ENCODE data around the gene TRAF7.
"Not testable (repeated sequence)": the region's sequence is repeated elsewhere in the genome, so short reads cannot be mapped to it uniquely, and the experiment has no call there.

The TRAF7 gene

DNA sequence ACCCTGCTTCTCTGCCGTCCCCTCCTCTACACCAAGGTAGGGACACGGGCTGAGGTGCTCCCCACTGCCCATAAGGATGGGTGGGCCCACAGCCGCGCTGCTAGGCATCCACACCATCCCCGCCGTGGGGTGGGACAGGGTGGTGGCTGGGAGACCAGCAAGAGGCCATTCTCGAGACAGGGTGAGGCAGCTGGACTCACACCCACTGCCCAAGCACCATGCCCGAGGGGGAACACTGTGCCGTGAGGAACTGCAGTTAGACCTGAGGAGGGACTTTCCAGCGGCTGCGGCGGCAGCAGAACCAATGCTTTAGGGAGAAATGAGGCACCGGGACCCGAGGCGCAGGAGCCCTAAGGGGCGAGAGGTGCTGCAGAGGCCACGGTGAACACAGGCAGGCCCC lies 33.2 kb upstream of the TRAF7 start:
- DNase-seq (ENCODE audit: low read depth in 2 of 2) = no peak

DNA sequence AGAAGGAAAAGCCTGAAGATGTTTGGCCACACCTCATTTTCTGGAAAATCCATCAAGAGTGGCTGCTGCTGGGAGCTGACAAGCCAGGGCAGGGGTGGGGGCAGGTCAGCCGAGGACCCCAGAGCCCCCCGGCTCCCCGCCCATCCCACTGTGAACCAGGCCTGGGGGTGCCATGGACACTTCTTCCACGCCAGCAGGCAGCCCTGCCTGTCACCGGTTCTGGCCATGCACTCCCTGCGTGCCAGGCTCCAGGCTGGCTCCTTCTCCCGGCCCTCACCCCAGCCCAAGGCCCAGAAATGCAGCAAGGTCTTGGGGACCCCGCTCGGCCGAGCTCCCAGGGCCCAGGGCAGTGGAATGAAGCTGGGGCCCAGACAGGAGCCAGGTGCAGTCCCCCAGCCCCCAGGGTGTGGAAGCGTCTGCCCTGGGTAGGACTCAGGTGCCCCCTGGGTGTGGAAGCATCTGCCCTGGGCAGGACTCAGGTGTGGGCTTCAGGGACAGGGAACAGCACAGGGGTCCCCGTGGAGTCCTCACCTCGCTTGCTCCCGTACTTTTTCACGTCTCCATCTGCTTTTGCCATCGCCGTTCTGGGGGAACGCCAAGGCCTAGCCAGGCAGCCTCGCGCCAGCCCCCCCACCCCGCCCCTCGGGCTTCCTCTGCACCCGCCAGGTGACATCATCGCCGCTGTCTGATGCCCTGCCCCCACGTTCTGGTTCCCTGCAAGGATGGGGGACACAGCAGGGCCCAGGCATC lies 32.5 kb upstream of the TRAF7 start:
- not testable (repeated sequence) for DNase-seq (ENCODE audit: low read depth in 2 of 2)

DNA sequence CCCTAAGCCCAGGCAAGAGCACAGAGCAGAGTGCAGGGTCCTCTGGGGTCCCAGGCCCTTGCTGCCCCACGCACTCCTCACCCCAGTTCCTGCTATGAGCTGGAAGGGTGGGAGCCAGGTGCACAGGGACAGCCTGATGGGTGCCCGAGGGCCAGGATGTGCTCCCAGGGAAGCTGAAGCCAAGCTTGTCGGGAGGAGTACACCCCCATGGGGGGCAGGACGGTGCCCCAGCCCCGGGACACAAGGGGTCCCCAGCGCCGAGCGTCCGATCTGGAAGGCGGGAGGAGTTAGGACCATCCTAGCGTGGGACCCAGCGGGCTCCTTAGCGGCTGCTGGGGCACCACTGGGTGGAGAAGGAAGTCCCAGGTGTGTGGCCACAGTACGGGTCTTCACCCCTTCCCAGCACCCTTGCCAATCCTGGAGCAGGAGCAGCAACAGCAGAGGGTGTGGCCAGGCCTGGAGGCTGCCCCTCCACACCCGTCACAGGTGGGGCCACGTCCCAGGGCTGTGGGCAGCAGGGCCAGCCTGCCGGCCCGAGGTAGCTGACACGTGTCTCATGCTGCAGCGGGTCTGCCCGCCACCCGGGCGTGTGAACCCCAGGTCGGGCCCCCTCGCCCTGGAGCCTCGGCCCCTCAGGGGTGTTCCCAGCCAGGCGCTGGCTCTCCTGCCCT lies 31.7 kb upstream of the TRAF7 start:
- DNase-seq (ENCODE audit: low read depth in 2 of 2) = not testable (repeated sequence)

GRCh38 chr16:2124377-2124693 lies 31.2 kb upstream of the TRAF7 start:
- not testable (repeated sequence) for DNase-seq (ENCODE audit: low read depth in 2 of 2)

- peak; percentile 37 to 42 for DNase-seq (ENCODE audit: low read depth in 2 of 2)
Measured at GRCh38 chr16:2124694-2125444, 30.7 kb upstream of the TRAF7 start.

GRCh38 chr16:2125609-2126008 lies 30.0 kb upstream of the TRAF7 start:
- not testable (repeated sequence) for DNase-seq (ENCODE audit: low read depth in 2 of 2)

DNA sequence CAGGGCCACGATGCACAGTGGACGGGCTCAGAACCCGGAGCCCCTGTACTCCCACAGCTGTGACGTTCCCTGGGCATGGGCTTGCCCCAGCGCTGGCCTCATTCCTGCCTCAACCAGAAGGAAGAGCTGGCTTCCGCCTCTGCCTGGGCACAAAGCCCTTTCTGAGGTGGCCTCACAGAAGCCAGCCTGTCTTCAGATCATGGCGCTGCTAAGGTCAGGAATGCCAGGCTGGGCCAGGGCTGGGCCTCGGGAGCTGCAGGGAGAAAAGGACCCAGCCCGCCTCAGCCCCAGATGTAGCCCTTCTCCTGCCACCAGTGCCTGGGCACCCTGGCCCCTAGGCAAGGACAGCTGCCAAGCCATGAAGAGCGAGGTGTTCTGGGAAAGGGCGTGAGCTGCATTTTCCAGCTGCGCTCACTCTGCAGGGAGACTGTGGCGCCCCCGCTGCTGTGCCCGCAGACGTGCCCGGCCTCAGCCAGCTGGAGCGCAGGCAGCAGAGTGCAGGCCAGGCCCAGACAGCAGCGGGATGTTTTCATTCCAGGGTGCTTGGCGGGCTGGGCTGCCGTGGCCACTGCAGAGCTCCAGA lies 29.3 kb upstream of the TRAF7 start:
- DNase-seq (ENCODE audit: low read depth in 2 of 2) = not testable (repeated sequence)

GRCh38 chr16:2126928-2127556 lies 28.5 kb upstream of the TRAF7 start:
- DNase-seq (ENCODE audit: low read depth in 2 of 2) = not testable (repeated sequence)

GRCh38 chr16:2127630-2128280 lies 27.8 kb upstream of the TRAF7 start:
- peak in 1 of 2 experiments; percentile 32 for DNase-seq (ENCODE audit: low read depth in 2 of 2)

DNA sequence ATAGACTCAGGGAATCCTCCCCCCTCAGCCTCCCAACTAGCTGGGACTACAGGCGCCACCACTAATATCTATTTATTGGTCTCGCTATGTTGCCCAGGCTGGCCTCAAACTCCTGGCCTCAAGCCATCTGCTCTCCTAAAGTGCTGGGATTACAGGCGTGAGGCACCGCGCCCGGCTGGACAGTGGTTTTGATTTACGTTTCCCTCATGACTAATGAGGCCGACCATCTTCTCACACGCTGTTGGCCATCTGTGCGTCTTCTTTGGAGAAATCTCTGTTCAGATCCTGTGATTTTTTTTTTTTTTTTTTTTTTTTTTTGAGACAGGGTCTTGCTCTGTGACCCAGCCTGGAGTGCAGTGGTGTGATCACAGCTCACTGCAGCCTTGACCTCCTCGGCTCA lies 26.3 kb upstream of the TRAF7 start:
- DNase-seq (ENCODE audit: low read depth in 2 of 2) = not testable (repeated sequence)

- not testable (repeated sequence) for DNase-seq (ENCODE audit: low read depth in 2 of 2)
Measured at GRCh38 chr16:2129890-2130447, 25.6 kb upstream of the TRAF7 start.

- not testable (repeated sequence) for DNase-seq (ENCODE audit: low read depth in 2 of 2)
Measured at GRCh38 chr16:2133797-2134196, 21.8 kb upstream of the TRAF7 start.

DNA sequence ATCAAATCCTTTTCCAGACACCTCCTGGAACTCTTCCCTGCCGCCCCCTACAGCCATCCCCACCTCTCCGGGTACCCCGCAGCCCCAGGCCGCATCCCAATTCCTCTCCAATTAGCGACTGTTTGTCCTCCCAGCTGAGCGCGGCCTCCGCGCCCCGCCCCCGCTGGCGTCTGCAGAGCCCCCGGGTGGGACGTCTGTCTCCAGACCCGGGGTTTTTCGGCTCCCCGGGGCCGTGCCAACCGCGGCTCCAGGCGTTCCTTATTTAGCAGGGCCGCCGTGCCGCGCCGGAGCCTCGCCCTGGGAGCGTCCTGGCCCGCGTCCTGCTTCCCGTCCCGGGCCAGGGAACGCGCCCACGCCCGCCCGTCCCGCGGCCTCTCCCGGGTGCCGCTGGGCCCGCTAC lies 20.5 kb upstream of the TRAF7 start:
- DNase-seq (ENCODE audit: low read depth in 2 of 2) = not testable (repeated sequence)

DNA sequence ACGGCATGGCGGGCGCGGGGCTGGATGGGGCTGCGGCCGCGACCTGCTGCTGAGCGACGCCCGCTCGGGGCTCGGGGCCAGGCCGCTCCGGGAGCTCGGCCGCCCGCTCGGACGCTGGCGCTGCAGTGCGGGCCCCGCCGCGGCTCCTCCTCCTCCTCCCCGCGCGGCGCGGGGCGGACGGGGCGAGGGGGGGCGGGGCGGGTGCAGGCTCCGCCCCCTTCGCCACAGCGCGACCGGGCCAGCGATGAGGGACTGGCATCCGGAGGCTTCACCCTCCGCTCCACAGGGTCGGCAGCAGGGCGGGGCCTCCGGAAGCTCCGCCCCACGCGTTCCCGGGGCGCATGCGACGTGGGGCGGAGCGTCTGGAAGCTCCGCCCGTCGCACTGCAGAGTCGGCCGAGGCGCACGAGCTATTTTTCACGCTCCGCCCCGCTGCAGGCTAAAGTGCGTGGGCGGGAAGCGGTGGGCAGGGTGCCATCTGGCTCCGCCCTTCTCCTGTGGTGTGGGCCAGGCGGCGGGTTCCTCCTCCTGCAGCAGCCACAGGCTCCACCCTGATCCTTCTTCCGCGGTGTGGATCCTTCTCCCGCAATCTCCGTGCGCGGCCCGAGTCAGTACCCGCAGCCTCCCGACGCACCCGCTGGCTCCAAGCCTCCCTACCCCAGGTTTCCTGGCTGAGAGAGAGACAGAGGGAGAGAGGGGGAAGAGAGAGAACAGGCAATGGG lies 19.7 kb upstream of the TRAF7 start, which contains the start of gene PKD1:
PKD1 (minus strand) TSS at position 129 of the 721 bp plus-strand sequence. CDS start 209 bp downstream, outside the sequence.
- DNase-seq (ENCODE audit: low read depth in 2 of 2) = peak; percentile 89 to 90

DNA sequence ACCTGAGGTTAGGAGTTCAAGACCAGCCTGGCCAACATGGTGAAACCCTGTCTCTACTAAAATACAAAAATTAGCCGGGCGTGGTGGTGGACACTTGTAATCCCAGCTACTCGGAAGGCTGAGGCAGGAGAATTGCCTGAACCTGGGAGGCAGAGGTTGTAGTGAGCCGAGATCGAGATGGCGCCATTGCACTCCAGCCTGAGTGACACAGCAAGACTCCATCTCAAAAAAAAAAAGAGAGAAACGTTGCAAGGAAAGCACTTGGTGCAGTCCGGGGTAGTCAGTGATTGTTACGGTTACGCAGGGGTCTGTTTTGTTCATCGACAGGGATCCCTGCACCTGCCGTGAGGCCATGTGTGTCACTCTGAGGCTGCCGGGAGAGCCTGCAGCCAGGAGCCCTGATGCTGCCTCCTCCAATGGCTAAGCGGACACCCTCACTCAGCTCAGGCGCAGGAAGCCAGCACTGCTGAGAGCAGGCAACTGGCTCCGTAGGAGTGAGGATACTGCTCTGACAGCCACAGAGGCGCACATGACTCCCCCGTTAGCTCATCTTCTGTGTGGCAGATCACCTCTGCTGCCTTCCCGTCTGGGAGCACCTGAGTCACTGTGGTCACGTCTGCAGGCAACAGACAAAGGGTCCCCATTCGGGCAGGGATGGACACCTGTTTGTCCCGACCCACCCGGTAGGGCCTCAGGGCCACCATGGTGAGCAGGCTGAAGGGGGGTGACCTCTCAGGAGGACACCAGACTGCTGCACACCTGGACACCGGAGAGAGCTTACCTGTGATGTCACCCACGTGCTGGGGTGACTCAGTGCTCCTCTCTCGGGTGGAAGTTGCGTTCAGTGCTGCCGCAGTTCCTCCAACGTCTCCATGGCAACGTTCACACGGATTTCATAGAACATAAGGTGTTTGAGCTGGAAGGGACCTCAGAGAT lies 12.4 kb upstream of the TRAF7 start:
- no peak for DNase-seq (ENCODE audit: low read depth in 2 of 2)

- DNase-seq (ENCODE audit: low read depth in 2 of 2) = no peak
Measured at GRCh38 chr16:2143878-2144485, 11.6 kb upstream of the TRAF7 start.

DNA sequence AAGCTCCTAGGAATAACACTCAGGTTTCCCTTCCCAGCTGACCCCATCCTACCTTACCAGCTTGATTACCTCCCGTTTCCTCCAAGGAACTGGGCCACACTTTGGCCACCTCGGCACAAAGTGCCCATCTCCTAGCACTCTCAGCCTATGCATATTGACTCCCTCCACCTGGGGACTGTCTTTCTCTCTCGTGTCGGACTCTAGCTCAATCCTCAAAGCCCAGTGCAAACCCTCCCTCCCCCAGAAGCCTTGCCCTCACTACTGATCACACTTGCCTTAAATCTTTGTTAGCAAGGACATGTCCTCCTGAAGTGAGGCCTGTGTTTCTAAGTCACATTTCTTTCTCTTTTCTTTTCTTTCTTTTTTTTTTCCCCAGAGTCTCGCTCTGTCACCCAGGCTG lies 9.7 kb upstream of the TRAF7 start:
- DNase-seq (ENCODE audit: low read depth in 2 of 2) = no peak

GRCh38 chr16:2147378-2147777 lies 8.2 kb upstream of the TRAF7 start:
- no peak for DNase-seq (ENCODE audit: low read depth in 2 of 2)

Data from fibroblast of skin of left quadriceps (primary cell).